HG03432 (cell line): Measurements from ENCODE around the gene SPIB.
A peak's percentile ranks its signal among the peaks of the same experiment; 100 is the strongest.
"Not testable (repeated sequence)": the region's sequence is repeated elsewhere in the genome, so short reads cannot be mapped to it uniquely, and the experiment has no call there.

ENCODE experiments used
- ATAC-seq: cut with Tn5 transposase; IDR thresholded peaks from one replicate; pipeline ENCODE4 v1.9.1; 2021; ENCODE audit warnings: mild to moderate bottlenecking, moderate library complexity; ENCODE audit not compliant: unreplicated experiment

Gene SPIB

DNA sequence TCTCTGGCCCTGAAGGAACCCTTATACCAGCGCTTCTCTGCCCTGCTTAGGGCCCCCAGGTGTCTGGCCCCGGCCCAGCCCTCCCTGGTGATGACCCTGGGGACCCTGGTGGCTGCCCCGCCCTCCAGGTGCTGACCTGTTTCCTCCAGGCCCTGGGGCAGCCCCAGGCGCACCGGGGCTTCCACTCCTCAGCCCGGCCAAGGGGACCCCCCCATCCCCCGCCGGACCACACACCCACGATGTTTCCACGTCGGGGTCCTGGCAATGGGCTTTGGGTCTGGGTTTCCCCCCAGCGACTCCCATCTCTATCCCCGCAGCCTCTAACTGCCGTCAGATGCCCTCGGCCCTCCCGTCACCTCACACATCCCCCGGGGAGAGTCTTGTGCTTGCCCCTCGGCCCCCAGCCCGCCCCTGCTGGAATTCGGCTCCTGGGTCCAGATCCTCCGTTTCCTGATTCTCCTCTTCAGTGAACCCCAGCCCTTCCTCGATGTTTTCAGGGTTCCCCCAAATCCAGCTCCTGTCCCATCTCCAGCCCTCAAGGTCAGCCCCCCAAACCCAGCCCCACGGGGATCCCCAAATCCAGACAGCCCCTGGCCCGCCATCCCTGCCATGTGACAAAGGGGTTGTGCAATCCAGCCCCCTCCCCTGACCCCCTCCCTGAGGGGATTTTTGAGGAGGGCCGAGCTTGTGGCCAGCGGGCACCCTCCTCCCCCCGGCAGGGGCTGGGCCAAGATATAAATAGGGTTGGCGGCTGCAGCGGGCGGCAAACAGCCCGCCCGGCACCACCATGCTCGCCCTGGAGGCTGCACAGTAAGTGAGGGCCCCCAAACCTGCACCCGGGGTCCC is at the start of gene SPIB:
Gene SPIB, plus strand, starts transcription at position 763 of the 846 bp plus-strand sequence. Its CDS starts 25 bp downstream, at position 788.
- ATAC-seq, result no peak

DNA sequence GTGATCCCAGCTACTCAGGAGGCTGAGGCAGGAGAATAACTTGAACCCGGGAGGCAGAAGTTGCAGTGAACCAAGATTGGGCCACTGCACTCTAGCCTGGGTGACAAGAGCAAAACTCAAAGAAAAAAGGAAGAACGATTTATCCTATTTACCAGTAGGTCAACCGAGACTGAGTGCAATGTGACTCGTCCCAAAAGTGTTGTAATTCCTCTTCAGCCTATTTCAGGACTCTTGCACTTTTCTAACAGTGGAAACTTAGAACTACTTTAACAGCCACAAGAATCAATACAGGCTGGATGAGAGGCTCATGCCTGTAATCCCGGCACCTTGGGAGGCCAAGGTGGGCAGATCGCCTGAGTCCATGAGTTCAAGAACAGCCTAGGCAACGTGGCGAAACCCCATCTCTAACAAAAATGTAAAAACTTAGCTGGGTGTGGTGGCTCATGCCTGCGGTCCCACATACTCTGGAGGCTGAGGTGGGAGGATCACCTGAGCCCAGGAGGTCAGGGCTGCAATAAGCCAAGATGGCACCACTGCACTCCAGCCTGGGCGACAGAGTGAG is 46.7 kb upstream of the SPIB start:
- no peak for ATAC-seq

DNA sequence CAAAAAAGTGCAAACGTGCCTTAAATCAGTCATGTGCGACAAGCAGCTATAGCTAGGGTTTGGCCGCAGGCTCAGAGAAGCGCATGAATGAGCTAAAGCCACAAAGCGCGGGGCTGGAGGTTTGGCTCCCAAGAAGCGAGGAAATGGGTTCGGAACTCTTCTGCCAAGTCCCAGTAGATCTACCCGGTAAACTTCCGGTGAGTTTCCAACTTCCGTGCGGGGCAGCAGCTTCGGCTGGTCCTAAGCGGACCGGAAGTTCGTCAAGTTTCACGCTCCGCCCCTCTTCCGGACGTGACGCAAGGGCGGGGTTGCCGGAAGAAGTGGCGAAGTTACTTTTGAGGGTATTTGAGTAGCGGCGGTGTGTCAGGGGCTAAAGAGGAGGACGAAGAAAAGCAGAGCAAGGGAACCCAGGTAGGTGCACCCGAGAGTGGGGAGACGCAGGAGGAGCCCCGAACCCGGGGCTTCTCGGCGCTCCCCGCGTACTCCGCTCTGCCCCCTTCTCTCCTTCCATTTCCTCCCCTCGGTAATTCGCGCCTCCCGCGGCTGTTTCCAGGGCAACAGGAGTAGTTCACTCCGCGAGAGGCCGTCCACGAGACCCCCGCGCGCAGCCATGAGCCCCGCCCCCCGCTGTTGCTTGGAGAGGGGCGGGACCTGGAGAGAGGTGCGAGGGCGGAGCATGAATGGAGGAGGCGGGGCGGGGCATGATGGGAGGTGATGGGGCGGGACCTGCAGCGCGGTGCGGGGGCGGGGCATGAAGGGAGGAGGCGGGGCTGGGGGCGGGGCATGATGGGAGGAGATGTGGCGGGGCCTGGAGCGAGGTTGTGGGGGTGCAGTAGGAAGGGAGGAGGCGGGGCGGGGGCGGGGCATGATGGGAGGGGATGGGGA is 42.3 kb upstream of the SPIB start, which contains the start of gene NR1H2:
Gene NR1H2, plus strand, starts transcription at position 292 of the 885 bp plus-strand sequence. CDS start 1,149 bp downstream, outside the sequence.
- peak; percentile 83 for ATAC-seq

DNA sequence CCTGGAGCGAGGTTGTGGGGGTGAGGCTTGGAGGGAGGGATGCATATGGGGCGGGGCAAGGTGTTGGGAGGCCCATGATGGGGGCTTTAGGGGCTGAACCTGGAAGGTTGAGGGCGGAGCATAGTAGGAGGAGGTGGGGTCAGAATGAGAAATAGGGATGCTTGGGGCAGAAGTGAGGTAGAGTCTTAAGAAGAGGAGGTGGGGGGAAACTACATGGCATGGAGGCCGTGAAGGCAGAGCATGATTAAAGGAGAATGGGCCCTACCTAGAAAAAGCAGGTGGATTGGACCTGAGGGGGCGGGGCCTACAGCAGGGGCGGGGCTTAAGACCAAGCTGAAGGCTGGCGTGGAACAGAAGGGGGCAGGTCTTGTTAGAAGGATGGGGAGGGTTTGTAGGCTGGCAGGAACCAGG is 41.7 kb upstream of the SPIB start:
- peak; percentile 11 for ATAC-seq

DNA sequence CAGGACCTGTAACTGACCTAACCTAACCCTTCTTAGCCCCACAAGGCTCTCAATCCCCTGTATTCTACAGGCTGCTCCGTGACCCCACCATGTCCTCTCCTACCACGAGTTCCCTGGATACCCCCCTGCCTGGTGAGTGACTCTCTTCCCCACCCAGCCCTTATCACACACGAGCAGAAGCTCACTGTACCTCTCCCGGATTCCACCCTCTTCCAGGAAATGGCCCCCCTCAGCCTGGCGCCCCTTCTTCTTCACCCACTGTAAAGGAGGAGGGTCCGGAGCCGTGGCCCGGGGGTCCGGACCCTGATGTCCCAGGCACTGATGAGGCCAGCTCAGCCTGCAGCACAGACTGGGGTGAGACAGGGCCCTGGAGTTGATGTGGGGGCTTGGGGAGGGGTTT is 41.2 kb upstream of the SPIB start:
- ATAC-seq, result no peak

DNA sequence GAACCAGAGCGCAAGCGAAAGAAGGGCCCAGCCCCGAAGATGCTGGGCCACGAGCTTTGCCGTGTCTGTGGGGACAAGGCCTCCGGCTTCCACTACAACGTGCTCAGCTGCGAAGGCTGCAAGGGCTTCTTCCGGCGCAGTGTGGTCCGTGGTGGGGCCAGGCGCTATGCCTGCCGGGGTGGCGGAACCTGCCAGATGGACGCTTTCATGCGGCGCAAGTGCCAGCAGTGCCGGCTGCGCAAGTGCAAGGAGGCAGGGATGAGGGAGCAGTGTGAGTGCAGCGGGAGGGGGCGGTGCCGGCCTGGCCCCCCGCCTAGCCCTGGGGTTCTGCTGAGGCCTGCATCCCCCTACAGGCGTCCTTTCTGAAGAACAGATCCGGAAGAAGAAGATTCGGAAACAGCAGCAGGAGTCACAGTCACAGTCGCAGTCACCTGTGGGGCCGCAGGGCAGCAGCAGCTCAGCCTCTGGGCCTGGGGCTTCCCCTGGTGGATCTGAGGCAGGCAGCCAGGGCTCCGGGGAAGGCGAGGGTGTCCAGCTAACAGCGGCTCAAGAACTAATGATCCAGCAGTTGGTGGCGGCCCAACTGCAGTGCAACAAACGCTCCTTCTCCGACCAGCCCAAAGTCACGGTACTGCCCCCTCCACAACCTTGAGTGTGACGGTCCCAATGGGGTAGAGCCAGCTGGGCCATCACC is 40.4 kb upstream of the SPIB start:
- no peak for ATAC-seq

DNA sequence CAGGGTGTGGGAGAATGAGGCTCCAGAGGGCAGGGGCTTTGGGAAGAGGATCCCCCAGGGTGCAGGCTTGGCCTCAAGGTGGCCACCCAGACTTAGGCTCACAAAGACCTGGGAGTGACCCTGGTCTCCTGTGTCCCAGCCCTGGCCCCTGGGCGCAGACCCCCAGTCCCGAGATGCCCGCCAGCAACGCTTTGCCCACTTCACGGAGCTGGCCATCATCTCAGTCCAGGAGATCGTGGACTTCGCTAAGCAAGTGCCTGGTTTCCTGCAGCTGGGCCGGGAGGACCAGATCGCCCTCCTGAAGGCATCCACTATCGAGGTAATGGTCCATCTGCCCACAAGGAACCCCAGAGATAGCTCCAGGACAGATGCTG is 39.9 kb upstream of the SPIB start:
- no peak for ATAC-seq

DNA sequence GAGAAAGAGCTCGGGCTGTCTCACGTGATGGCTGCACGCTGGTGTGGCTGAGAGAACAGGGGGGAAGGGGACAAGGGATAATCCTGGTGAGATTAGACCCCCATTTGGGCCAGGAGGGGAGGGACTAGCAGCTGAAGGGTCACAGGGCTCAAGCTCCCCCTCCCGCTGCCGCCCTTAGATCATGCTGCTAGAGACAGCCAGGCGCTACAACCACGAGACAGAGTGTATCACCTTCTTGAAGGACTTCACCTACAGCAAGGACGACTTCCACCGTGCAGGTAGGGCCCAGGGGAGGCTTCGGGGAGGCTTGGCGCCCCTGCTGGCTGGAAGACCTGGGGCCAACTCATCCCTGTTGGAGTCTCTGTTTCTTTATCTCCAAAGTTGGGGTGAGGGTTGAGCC is 39.1 kb upstream of the SPIB start:
- no peak for ATAC-seq

DNA sequence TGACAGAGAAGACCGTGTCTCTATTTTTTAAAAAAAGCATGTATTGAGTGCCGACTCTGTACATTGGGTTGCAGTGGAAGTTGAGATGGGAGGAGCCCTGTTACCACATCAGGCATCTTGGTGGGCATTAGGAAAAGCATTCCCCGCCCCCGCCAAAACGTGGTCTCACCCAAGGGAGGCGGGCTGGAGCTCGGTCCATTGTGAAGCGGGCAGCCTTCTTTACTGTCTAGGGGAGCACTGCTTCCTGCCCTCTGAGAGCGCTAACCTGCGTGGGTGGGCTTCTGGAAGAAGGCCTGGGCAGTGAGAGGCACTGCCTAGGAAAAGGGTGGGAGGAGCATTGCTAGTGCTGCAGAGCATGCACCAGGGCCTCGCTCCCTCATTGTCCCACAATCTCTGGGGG is 38.6 kb upstream of the SPIB start:
- ATAC-seq, result no peak

DNA sequence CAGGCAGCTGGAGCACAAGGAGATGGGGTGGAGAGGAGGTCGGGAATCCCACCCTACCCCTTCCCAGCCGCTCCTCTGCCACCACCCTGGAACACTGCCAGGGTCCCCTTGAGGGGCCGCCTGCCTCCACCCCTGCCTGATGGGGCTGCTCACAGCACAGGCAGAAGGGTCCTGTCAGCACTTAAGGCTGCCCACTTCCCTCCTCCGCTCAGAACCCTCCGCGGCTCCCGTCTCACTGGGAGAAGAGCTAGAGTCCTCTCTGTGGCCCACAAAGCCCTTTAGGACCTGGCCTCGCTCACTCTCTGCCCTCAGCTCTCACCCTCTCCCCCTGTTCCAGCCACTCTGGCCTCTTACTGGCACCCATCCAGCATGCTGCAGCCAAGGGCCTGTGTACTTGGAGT is 38.0 kb upstream of the SPIB start:
- ATAC-seq, result no peak

DNA sequence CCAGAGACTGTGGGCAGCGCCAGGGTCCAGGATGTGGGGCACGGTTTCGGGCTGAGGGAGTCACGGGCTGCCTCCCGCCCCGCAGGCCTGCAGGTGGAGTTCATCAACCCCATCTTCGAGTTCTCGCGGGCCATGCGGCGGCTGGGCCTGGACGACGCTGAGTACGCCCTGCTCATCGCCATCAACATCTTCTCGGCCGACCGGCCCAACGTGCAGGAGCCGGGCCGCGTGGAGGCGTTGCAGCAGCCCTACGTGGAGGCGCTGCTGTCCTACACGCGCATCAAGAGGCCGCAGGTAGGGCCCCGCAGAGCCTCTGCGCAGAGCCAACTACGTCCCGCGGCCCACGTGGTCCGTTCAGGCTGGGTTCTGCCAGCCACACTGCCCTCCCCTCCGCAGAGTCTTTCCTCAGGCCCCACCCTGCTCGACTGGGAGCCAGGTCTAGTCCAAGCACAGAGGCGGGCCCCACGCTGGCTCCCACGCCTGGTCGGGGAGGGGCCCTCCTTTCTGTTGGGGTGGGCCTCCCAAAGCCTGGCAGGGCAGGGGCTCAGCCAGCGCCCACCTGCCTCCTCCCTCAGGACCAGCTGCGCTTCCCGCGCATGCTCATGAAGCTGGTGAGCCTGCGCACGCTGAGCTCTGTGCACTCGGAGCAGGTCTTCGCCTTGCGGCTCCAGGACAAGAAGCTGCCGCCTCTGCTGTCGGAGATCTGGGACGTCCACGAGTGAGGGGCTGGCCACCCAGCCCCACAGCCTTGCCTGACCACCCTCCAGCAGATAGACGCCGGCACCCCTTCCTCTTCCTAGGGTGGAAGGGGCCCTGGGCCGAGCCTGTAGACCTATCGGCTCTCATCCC is 36.6 kb upstream of the SPIB start:
- ATAC-seq, result no peak

DNA sequence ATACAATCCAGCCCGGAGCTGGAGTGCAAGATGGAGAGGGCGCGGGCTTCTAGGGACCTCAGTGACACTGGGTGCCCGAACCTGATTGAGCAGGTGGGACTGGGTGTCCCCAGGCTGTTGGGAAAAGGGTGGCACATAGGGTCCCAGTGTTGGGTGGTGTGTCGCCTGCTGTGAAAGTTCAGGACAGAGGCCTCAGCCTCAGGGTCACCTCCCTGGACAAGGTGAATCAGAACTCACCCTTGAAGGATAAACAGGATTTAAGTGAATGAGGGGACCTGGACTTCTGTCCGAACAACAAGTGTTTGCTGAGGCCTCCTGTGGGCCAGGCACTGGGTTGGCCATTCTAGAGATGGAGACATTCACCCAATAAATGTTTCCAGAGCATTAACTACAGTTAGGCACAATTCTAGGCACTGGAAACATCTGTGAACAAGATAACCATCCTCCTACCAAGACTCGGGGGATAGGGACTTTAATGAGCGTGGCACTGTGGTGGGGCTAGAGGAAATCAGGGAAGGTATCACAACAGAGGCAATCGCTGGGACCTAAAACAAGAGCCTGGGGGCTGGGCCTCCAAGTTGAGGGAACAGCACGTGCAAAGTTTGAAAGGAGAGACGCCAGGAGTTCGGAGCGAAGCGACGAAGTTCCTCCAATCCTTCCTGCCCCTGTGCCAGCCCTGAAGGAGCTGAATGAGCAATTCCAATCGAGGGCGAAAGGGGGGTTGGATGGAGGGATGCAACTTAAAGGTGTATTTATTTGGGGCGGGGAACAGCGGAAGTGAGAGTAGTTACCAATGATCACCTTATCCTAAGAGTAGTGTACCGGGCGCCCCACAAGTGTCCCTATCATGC is 35.5 kb upstream of the SPIB start:
- no peak for ATAC-seq

DNA sequence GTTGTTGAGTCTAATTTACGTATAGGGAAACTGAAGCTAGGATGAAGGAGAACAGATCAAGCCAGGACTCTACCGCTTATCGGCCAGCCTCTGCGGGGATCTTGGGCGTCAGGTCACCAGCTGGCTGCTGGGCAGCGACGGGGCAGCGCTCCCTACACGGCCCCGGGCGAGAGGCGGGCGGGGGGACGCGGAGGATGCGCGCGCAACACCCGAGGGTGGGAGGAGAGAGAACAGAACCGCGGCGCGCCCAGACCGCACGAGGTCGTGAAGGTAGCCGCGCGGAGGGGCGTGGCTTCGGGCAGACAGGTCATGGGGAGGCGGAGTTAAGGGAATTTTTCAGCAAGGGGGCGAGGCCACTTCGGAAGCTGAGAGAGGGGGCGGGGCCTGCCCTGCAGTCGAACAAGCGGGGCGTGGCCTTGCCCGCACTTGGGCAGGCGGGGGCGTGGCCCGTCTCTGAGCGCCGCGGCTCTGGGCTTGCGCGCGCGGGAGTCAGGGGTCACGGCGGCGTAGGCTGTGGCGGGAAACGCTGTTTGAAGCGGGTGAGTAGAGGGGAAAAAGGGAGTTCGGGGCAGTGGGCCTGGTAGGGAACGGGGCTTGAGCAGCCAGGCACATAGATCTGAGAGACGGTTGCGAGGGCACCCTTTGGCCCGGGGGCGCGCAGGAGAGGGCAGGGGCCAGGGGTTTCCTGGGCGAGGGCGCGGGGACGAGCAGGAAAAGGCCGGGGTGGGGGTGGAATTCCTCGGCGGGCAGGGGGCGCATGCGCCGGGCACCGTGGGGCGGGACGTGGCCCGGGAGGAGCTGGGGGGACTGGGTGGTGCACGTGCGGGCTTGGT is 34.7 kb upstream of the SPIB start, which contains the start of gene POLD1:
Gene POLD1, plus strand, starts transcription at position 496 of the 833 bp plus-strand sequence. CDS start 14,505 bp downstream, outside the sequence.
- peak; percentile 78 for ATAC-seq

DNA sequence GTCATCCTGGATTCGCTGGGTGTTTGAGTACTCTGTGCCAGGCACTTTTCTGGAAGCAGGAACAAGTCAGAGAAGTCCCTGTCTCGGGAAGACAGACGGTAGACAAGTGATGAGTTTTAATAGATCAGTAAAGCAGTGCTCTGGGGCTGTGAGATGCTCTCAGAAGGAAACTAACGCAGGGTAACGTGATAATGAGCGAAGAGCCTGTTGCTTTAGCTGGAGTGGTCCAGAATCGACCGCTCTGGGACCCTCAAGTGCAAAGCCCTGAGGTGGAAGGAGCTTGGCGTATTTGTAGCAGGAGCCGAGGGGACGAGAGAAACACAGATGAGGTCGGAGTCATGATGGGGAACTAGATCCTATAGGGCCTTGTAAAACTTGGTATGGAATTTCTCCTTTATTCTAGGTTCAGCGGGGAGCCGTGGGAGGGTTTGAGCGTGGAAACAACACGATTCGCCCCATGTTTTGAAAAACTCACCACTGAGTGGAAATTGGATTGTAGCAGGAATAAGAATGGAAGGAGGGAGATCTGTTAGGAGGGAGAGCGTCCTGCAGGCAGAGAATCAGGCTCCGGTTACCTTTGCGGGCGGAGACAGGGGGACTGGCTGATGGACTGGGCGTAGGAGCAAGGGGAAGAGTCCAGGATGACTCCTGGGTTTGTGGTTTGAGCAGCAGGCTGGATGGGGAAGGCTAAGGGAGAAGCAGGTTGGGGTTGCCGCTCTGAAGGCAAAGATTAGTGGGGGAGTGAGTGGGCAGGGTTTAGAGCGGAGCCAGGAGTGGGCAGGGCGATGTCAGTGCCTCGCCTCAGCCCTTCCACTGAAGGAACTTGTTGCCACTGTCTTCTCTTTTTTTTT is 33.8 kb upstream of the SPIB start:
- ATAC-seq, result no peak

DNA sequence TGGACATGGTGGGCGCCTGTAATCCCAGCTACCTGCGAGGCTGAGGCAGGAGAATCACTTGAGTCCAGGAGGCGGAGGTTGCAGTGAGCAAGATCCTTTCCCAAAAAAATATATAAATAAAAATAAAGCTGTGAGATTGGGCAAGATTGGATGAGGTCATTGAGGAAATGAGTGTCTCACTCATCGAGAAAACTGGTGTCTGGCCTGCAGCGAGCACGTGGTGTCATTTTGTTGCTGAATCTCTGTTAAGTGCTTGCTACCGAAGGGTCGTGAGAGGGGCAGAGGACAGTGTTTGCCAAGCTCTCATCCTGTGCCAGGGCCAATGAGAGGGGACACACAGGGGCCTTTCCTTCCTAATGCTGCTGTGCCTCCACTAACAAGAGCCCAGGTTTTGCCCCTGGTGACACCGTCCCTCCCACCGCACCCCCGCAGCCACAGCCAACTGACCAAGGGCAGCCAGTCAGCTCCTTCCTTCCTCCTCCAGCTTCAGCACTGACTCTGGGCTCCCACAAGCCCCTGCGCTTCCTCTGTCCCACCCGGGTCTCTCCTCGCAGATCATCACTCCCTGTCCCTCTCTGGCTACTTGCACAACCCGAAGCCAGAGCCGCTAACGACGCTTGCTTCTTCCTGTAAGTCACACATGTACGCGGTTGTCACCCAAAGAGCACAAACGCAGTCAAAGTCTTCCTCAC is 31.4 kb upstream of the SPIB start:
- ATAC-seq, result no peak

DNA sequence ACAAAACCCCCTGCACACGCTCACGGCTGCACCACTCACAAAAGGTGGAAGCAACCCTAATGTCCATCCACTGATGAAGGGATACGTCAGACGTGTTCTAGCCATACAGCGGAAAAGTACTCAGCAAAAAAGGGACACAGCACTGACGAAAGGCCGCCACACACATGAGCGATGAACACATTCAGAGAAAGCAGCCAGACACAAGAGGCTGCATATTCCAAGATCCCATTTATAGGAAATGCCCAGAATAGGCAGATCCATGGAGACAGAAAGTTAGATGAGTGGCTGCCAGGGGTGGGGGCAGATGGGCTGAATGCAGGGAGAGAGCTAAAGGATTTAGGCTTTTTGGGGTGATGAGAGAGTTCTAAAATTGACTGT is 30.9 kb upstream of the SPIB start:
- no peak for ATAC-seq

DNA sequence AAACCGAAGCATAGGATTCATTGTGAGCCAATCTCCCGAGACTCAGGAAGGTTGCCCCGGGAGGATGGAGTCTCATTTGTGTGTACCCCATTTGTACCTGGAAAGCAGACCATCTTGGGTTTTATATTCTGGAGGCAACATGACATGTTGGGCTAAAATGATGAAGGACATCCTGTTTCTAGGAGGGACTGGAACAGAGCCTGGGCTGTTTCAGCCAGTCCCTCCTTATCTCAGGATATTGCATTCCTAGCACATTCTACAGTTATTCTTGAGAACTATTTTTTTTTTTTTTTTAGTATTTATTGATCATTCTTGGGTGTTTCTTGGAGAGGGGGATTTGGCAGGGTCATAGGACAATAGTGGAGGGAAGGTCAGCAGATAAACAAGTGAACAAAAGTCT is 28.4 kb upstream of the SPIB start:
- ATAC-seq, result not testable (repeated sequence)
